Gastroesophageal sphincter (tissue), 4 donors: ENCODE measurements around the gene RIMBP2. TPM values are rescaled to one million over a fixed set of nuclear protein-coding genes. Genes with fewer than 3 reads are reported as not detected.

Source experiments
- ATAC-seq: fragments of 150-250 bp; one replicate; pipeline ENCODE4 v1.9.1; 2016; ENCODE audit warnings: mild to moderate bottlenecking, moderate library complexity
- H3K27ac ChIP-seq, 4 donors: fragments of 200-600 bp; sonication (generic) in 3 of 4; 1 replicate in 3 of 4; 2 replicates in 1 of 4; pipeline ENCODE4 v1.5.1; 2016 to 2019
- H3K27me3 ChIP-seq: fragments of 200-600 bp; sonication (generic); one replicate; pipeline ENCODE4 v1.5.1; 2019
- H3K36me3 ChIP-seq, 2 donors: fragments of 200-600 bp; sonication (generic); one replicate each; pipeline ENCODE4 v1.5.1; 2019; ENCODE audit warnings: control low read depth in 1 of 2
- H3K4me1 ChIP-seq, 3 donors: fragments of 200-600 bp; sonication (generic); 1 replicate in 2 of 3; 2 replicates in 1 of 3; pipeline ENCODE4 v1.5.1; 2016 to 2019; ENCODE audit warnings: control low read depth in 2 of 3
- H3K4me3 ChIP-seq, 2 donors: fragments of 200-600 bp; sonication (generic); one replicate each; pipeline ENCODE4 v1.5.1; 2019; ENCODE audit warnings: mild to moderate bottlenecking in 1 of 2, moderate library complexity in 1 of 2
- H3K9me3 ChIP-seq, 3 donors: fragments of 200-600 bp; sonication (generic); one replicate each; pipeline ENCODE4 v1.5.1; 2017 to 2019; ENCODE audit warnings: control low read depth in 2 of 3
- EP300 ChIP-seq: sonication (generic); formaldehyde crosslinking; IDR thresholded peaks from one replicate; pipeline ENCODE4 v1.6.1; 2017; ENCODE audit warnings: antibody characterized with exemption, mild to moderate bottlenecking
- POLR2A ChIP-seq, 2 donors: fragments of 450-650 bp; IDR thresholded peaks; one replicate each; pipeline ENCODE4 v1.6.1; 2017; ENCODE audit warnings: antibody characterized with exemption in 2 of 2, mild to moderate bottlenecking in 2 of 2, moderate library complexity in 1 of 2
- POLR2AphosphoS5 ChIP-seq: sonication (generic); formaldehyde crosslinking; IDR thresholded peaks from one replicate; pipeline ENCODE4 v1.6.1; 2017; ENCODE audit warnings: antibody characterized with exemption
- WGBS, 2 donors: methylation state at CpG; one replicate each; pipeline ENCODE4 v1.1.5; 2018; ENCODE audit warnings: low coverage in 1 of 2; 5-methylcytosine and 5-hydroxymethylcytosine counted together
- total RNA-seq, 4 donors: library from RNA; depleted of rRNA; stranded (reverse); fragments of >200 nt; gene quantifications; one replicate each; pipeline ENCODE4 v1.1.0, GENCODE V29; 2016
- TF ChIP-seq, protein P1 (sequence below), 4 experiments: fragments of 200-600 bp in 2 of 4; fragments of 450-650 bp in 2 of 4; sonication (generic) in 1 of 4; IDR thresholded peaks; one replicate each; pipeline ENCODE4 v1.5.1; 2017 to 2019; ENCODE audit warnings: antibody characterized with exemption in 4 of 4, mild to moderate bottlenecking in 2 of 4, moderate library complexity in 2 of 4

RIMBP2 gene
- total RNA-seq, 4 donors from 2014 or later = 0.42 to 1.1 (median 0.60) TPM

- peaks cover 50% of the 10 kb centered on the region for H3K27me3 ChIP-seq
- TF ChIP-seq POLR2A (IDR thresholded peaks at IDR 0.05) (no peak), EP300 (no peak), POLR2AphosphoS5 (no peak)
- TF ChIP-seq, protein P1, sequence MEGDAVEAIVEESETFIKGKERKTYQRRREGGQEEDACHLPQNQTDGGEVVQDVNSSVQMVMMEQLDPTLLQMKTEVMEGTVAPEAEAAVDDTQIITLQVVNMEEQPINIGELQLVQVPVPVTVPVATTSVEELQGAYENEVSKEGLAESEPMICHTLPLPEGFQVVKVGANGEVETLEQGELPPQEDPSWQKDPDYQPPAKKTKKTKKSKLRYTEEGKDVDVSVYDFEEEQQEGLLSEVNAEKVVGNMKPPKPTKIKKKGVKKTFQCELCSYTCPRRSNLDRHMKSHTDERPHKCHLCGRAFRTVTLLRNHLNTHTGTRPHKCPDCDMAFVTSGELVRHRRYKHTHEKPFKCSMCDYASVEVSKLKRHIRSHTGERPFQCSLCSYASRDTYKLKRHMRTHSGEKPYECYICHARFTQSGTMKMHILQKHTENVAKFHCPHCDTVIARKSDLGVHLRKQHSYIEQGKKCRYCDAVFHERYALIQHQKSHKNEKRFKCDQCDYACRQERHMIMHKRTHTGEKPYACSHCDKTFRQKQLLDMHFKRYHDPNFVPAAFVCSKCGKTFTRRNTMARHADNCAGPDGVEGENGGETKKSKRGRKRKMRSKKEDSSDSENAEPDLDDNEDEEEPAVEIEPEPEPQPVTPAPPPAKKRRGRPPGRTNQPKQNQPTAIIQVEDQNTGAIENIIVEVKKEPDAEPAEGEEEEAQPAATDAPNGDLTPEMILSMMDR (IDR thresholded peaks at IDR 0.05) = no peak
- H3K9me3 ChIP-seq = no peaks in the 10 kb centered on the region
- H3K27ac ChIP-seq = no peak overlapping the region
- no peak overlapping the region for H3K4me3 ChIP-seq
- H3K36me3 ChIP-seq = no peaks in the 10 kb centered on the region
- H3K4me1 ChIP-seq = peaks cover 0 to 11% (median 0%) of the 10 kb centered on the region in 3 donors
- WGBS, 2 donors = 79 to 86% methylated on average over 8 to 9 of the region's 11 CpGs
- no peak for ATAC-seq
Measured at GRCh38 chr12:130487636-130488357, 228.3 kb downstream of the RIMBP2 start.

- WGBS, 2 donors = 50 to 78% methylated on average over 2 to 8 of the region's 12 CpGs
- Histone ChIP-seq H3K27me3 (peaks cover 49% of the 10 kb centered on the region), H3K9me3 (no peaks in the 10 kb centered on the region), H3K4me1 (peaks cover 0 to 8% (median 0%) of the 10 kb centered on the region in 3 donors), H3K27ac (no peak overlapping the region), H3K4me3 (no peak overlapping the region), H3K36me3 (no peaks in the 10 kb centered on the region)
- TF ChIP-seq EP300 (no peak), POLR2A (IDR thresholded peaks at IDR 0.05) (no peak), POLR2AphosphoS5 (no peak)
- TF ChIP-seq, protein P1 (IDR thresholded peaks at IDR 0.05) = no peak
- no peak for ATAC-seq
Measured at GRCh38 chr12:130486891-130487416, 229.1 kb downstream of the RIMBP2 start.

DNA sequence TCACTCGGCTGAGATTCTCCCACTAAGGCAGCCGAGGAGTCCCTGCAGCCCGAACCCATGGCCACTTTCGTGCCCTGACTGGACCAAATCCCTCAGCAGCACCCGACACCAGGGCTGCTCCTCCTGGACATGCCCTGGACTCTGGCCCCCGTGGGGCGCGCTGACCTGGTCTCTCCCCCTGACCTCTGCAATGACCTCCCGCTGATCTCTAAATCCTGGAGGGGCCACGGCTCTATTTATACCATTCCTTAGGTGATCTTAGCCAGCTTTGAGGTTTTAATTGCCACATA, 230.0 kb downstream of the RIMBP2 start:
- Histone ChIP-seq H3K4me3 (no peak overlapping the region), H3K4me1 (no peaks in the 10 kb centered on the region), H3K27me3 (peaks cover 58% of the 10 kb centered on the region), H3K27ac (no peak overlapping the region), H3K36me3 (no peaks in the 10 kb centered on the region), H3K9me3 (no peaks in the 10 kb centered on the region)
- WGBS, 2 donors = 65 to 68% methylated on average over 4 to 5 of the region's 10 CpGs
- ATAC-seq = no peak
- TF ChIP-seq, protein P1 (IDR thresholded peaks at IDR 0.05) = no peak
- no peak for TF ChIP-seq POLR2AphosphoS5
- TF ChIP-seq POLR2A (IDR thresholded peaks at IDR 0.05) = no peak
- no peak for TF ChIP-seq EP300

DNA sequence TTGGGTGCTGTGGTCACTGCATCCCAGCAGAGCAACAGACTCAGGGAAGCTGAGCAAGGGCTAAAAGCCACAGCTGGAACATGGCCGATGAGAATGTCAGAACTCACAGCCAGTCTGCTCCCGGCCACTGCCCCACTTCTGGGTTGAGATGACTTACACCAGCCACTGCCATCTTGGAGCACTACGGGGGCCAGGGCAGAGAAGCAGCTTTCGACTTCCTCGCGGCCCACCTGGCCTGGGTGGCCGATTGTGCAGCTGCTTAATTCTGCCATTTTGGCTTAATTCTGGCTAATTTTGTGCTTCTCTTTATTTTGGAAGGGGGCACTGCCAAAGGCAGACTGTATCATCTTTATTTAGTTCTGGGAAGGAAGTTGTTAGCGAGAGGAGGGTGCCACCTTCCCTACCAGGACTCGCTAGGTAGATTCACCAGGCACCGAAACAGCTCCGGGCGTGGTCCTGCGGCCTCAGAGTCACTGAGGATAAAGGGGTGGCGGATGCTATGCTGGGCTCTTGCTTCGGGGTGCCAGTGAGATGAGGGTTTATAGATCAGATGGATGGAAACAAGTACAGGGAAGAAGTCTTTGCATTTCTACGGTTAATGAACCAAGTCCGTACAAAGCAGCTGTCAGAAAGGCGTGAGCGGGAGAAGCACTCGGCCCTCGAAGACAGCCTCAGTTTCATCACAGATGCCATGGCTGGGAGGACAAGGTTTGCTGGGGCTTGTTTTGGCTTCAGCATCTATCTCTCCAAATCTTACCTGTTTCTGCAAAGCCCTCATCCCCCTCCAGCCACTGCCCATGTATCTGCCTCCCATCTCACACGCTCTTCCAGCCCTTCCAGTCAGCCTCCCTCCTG, 230.6 kb downstream of the RIMBP2 start:
- Histone ChIP-seq H3K27ac (no peak overlapping the region), H3K4me3 (no peak overlapping the region), H3K9me3 (no peaks in the 10 kb centered on the region), H3K27me3 (peaks cover 64% of the 10 kb centered on the region), H3K36me3 (no peaks in the 10 kb centered on the region), H3K4me1 (no peaks in the 10 kb centered on the region)
- TF ChIP-seq POLR2AphosphoS5 (no peak), EP300 (no peak), POLR2A (IDR thresholded peaks at IDR 0.05) (no peak)
- TF ChIP-seq, protein P1 (IDR thresholded peaks at IDR 0.05) = no peak
- WGBS, 2 donors = 74 to 79% methylated on average over 8 to 13 of the region's 22 CpGs
- no peak for ATAC-seq
